Cardiac muscle cell (in vitro differentiated cells and primary cell): ENCODE results near the gene KCNC1. TPM values are rescaled to one million over a fixed set of nuclear protein-coding genes. Genes with fewer than 3 reads are reported as not detected.
A peak's percentile ranks its signal among the peaks of the same experiment; 100 is the strongest.

ENCODE experiments used
- DNase-seq, 2 donors: peaks; one replicate each; pipeline versions ENCODE4 v3.0.0 to v3.0.0-alpha.2; 2010 to 2017; ENCODE audit warnings: low read depth in 1 of 2, low spot score in 1 of 2
- H3K27ac ChIP-seq: fragments of 200-600 bp; sonication (generic); 2 replicates; pipeline ENCODE4 v1.5.1; 2016
- H3K27me3 ChIP-seq: fragments of 200-600 bp; sonication (generic); 2 replicates; pipeline ENCODE4 v1.6.0; 2016; ENCODE audit warnings: control low read depth
- H3K36me3 ChIP-seq: fragments of 200-600 bp; sonication (generic); 2 replicates; pipeline ENCODE4 v1.5.1; 2016; ENCODE audit warnings: control low read depth
- H3K4me1 ChIP-seq: fragments of 200-600 bp; sonication (generic); 2 replicates; pipeline ENCODE4 v1.8.1; 2017; ENCODE audit warnings: low read depth, mild to moderate bottlenecking, mixed run types
- H3K4me3 ChIP-seq: fragments of 200-600 bp; sonication (generic); 2 replicates; pipeline ENCODE4 v1.5.1; 2016; ENCODE audit warnings: mild to moderate bottlenecking
- H3K9me3 ChIP-seq: fragments of 200-600 bp; sonication (generic); 2 replicates; pipeline ENCODE4 v1.5.1; 2017; ENCODE audit warnings: low read depth, mild to moderate bottlenecking, control low read depth
- polyA plus RNA-seq: library from polyadenylated mRNA; unstranded; fragments of >200 nt; fragmentation: Nextera tagmentation; extraction: Ambion mirVana; gene quantifications from 2 replicates; pipeline ENCODE4 v1.2.1, GENCODE V29; 2016
- total RNA-seq: library from RNA; depleted of rRNA; stranded (reverse); fragments of >200 nt; gene quantifications from 2 replicates; pipeline ENCODE4 v1.2.3, GENCODE V29; 2016
- TF ChIP-seq, protein P1 (sequence below): IDR thresholded peaks from 2 replicates; pipeline ENCODE4 v1.5.1; 2012; ENCODE audit warnings: low read depth, mild to moderate bottlenecking, low read length

The KCNC1 gene
- total and polyA plus RNA-seq, 2 experiments from 2014 or later: 0.46 TPM; not detected in 1

DNA sequence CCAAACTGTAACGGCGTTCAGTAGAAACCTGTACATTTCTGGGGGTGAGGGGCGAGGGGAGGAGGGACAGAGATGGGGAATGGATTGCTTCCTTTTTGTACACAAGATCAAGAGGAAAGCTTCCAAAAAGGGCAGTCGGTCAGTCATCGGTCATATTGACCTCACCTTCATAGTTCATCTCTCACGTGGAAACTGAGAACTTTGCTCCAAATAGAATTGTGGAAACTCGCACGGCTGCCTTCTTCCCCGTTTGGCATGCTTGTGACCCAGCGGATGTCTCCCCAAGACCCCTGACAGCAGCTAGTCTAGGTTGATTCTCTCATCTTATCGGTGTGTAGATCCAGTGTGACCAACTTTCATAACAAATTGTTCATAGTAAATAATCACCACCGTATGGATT, 47.6 kb downstream of the KCNC1 start:
- no peak for DNase-seq
- H3K27ac ChIP-seq: no peak overlapping the region
- no peaks in the 10 kb centered on the region for H3K9me3 ChIP-seq
- TF ChIP-seq, protein P1, sequence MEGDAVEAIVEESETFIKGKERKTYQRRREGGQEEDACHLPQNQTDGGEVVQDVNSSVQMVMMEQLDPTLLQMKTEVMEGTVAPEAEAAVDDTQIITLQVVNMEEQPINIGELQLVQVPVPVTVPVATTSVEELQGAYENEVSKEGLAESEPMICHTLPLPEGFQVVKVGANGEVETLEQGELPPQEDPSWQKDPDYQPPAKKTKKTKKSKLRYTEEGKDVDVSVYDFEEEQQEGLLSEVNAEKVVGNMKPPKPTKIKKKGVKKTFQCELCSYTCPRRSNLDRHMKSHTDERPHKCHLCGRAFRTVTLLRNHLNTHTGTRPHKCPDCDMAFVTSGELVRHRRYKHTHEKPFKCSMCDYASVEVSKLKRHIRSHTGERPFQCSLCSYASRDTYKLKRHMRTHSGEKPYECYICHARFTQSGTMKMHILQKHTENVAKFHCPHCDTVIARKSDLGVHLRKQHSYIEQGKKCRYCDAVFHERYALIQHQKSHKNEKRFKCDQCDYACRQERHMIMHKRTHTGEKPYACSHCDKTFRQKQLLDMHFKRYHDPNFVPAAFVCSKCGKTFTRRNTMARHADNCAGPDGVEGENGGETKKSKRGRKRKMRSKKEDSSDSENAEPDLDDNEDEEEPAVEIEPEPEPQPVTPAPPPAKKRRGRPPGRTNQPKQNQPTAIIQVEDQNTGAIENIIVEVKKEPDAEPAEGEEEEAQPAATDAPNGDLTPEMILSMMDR: no peak
- no peak overlapping the region for H3K4me3 ChIP-seq
- H3K4me1 ChIP-seq: no peaks in the 10 kb centered on the region
- no peaks in the 10 kb centered on the region for H3K27me3 ChIP-seq
- H3K36me3 ChIP-seq: no peaks in the 10 kb centered on the region

DNA sequence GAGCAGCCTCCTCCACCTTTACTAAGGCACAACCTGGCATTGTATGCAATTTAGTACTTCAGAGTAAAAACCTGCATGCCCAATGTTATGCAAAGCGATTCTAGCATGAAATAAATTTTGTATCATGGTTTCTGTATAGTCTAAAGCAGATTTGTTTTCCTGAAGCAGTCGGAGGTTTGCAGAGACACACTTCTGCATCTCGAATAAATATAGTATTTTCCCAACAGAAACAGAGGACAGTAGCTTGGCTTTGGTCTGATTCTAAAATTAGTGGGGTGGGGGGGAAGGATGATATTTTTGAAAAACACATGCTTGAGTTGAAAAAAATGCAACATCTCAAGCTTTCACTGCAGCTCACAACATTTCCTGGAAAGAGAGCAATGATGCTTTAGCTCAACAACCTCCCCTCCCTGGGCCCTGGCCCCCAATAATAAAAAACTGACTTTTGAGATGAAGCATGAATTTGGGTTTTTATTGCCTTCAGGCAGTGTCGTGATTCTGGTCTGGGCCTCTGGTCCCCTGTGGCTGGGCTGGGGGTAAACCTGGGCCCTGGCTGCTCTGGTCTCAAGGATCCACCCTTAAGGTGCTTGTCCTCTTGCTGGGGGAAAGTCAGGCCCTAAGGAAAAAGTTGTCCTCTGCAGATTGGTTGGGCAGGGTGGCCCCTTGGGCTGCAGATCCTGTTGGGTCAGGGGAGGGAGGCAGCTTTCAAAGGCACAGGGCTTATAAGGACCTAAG, 48.2 kb downstream of the KCNC1 start:
- no peaks in the 10 kb centered on the region for H3K4me1 ChIP-seq
- no peak overlapping the region for H3K27ac ChIP-seq
- H3K27me3 ChIP-seq: no peaks in the 10 kb centered on the region
- no peaks in the 10 kb centered on the region for H3K9me3 ChIP-seq
- DNase-seq: no peak
- H3K4me3 ChIP-seq: no peak overlapping the region
- no peaks in the 10 kb centered on the region for H3K36me3 ChIP-seq
- TF ChIP-seq, protein P1: no peak

DNA sequence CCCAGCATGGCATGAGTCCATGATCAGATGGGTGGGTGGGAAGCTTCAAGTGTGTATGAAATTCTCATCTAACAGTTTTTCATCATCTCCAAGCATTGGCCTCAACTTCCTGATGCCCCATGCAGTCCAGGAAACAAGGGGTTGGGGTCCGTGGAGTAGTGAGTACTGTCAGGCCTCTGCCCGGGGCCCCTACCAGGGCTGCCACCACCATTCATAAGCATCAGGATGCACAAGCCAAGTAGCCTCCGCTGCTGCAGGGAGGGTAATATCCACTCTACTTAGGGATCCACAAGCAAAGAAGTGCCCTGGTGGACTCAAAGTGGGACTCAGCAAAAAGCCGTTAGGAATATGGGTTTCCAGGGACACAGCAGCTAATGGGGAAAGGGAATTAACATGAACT, 49.3 kb downstream of the KCNC1 start:
- Histone ChIP-seq H3K4me1 (no peaks in the 10 kb centered on the region), H3K9me3 (no peaks in the 10 kb centered on the region), H3K4me3 (no peak overlapping the region), H3K36me3 (no peaks in the 10 kb centered on the region), H3K27ac (no peak overlapping the region), H3K27me3 (no peaks in the 10 kb centered on the region)
- TF ChIP-seq, protein P1: no peak
- DNase-seq: no peak

DNA sequence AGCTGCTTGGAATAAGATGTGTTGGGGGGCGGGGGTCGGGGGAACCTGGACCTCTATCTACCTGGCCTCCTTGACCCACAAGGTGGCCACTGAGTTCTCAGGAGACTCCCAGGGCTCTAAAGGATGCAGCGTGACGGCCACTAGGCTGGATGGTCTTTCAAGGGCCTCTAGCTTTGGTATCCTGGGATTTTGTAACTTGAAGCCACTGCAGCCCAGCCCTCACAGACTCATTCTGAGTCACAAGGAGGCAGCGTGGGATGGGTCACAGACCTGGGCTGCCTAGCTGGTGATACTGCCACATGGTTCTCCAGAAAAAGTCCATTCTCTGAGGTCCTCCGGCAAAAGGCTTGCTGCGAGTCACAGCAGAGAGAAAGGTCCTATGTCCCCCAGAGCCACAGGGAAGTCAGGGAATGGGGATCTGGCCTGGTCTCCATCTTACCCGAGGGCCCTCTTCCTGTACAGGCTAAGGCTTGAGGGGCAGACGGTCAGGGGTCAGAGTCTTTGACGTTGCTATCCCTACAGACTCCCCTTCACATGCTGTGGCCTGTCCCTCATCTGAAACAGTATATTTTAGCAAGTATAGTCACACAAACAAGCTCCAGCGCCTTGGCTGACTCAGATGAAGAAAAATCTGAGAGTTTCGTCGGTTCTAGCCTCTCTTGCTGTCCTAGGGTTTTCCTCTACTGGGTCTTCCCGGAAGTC, 52.4 kb downstream of the KCNC1 start:
- no peaks in the 10 kb centered on the region for H3K27me3 ChIP-seq
- H3K36me3 ChIP-seq: no peaks in the 10 kb centered on the region
- no peaks in the 10 kb centered on the region for H3K4me1 ChIP-seq
- TF ChIP-seq, protein P1: no peak
- no peaks in the 10 kb centered on the region for H3K9me3 ChIP-seq
- no peak overlapping the region for H3K4me3 ChIP-seq
- DNase-seq: peak in 1 of 2 donors; percentile 15
- no peak overlapping the region for H3K27ac ChIP-seq

DNA sequence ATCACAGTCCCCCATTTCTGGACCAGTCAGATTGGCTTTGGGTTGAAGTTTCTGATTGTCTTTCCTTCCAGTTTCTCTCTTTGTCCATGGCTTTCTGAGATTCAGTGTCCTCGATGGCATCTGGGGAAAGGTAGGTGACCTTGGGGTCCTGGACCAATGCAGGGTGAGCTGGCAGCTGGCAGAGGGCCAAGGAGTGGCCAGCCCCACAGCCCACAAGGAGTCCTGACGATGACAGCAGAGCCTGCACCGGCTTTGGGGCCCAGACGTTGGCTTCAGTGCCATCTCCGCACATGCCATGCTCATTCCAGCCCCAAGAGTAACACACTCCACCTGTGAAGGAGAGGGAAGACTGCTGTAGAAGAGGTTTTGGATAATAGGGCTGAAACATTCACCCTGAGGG, 53.5 kb downstream of the KCNC1 start:
- Histone ChIP-seq H3K27me3 (no peaks in the 10 kb centered on the region), H3K9me3 (no peaks in the 10 kb centered on the region), H3K36me3 (no peaks in the 10 kb centered on the region), H3K27ac (no peak overlapping the region), H3K4me1 (no peaks in the 10 kb centered on the region), H3K4me3 (no peak overlapping the region)
- DNase-seq: no peak
- TF ChIP-seq, protein P1: no peak
